Right lobe of liver (tissue), 4 donors: Measurements from ENCODE around the gene ARHGDIB.

ENCODE experiments used
- POLR2A ChIP-seq: fragments of 450-650 bp; IDR thresholded peaks from one replicate; pipeline ENCODE4 v1.6.1; 2017; ENCODE audit warnings: antibody characterized with exemption, mild to moderate bottlenecking
- TF ChIP-seq, protein P1 (sequence below), 4 donors: fragments of 200-600 bp in 3 of 4; fragments of 450-650 bp in 1 of 4; IDR thresholded peaks; one replicate each; pipeline versions ENCODE4 v1.5.1 to v1.8.0; 2016 to 2022; ENCODE audit warnings: antibody characterized with exemption in 4 of 4, mild to moderate bottlenecking in 2 of 4
- donor health status: DM: no; HTN: no; CAD: no.
- donor health status: DM: no; HTN: no; CAD: no.
- donor health status: DM: no; HTN: yes; CAD: no.

DNA sequence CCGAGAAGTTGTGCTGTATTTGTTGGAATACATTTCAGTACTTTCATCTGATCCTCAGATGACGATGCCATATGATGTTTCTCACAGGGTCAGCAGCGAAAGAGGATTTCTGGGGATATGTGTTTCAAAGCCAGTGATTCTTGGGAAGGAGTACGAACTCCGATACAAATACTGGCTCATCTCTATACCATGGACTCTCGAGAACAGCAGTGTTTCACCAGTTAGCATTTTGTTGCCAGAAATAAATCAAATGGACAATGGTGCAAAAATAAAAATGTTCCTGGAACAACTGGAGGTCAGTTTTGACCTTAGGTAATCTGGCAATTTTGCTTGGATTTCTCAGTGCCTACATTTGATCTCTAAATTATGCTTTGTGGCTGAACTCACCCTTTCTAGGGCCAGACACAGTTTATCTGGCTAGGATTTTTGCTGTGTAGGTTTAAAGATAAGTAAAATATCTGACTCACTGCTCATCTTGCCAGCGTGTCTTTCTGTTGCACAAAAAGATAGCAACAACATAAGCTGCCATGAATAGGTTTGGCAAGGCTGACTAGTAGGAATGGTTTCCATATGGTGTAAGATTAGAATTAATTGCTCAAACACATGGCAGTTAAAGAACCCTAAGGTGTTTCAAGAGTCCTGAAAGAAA is 64.8 kb downstream of the ARHGDIB start:
- no peak for TF ChIP-seq POLR2A
- TF ChIP-seq, protein P1, sequence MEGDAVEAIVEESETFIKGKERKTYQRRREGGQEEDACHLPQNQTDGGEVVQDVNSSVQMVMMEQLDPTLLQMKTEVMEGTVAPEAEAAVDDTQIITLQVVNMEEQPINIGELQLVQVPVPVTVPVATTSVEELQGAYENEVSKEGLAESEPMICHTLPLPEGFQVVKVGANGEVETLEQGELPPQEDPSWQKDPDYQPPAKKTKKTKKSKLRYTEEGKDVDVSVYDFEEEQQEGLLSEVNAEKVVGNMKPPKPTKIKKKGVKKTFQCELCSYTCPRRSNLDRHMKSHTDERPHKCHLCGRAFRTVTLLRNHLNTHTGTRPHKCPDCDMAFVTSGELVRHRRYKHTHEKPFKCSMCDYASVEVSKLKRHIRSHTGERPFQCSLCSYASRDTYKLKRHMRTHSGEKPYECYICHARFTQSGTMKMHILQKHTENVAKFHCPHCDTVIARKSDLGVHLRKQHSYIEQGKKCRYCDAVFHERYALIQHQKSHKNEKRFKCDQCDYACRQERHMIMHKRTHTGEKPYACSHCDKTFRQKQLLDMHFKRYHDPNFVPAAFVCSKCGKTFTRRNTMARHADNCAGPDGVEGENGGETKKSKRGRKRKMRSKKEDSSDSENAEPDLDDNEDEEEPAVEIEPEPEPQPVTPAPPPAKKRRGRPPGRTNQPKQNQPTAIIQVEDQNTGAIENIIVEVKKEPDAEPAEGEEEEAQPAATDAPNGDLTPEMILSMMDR (IDR thresholded peaks at IDR 0.05), result no peak
